IMR-90 (cell line): ENCODE measurements around the gene MRPS24. TPM values are rescaled to one million over a fixed set of nuclear protein-coding genes. Genes with fewer than 3 reads are reported as not detected.

Experiments
- ATAC-seq: fragments of 200-7000 bp; cut with Tn5 transposase; 2 replicates; pipeline ENCODE4 v1.9.1; 2020; ENCODE audit warnings: low read depth, mild to moderate bottlenecking, moderate library complexity
- BruUV-seq: library from RNA; stranded (reverse); fragments of 400-500 nt; replicated peaks from 2 replicates; lab custom pipeline; 2021; lab: Mats Ljungman, UMichigan
- CTCF ChIA-PET: fragments of 300-600 bp; formaldehyde crosslinking; extraction: SDS; loops from one replicate; lab custom pipeline; 2021; ENCODE audit warnings: antibody characterized with exemption; lab: Yijun Ruan, JAX
- POLR2A ChIA-PET: fragments of 300-600 bp; sonication (Branson Sonifier 250); formaldehyde crosslinking; loops from one replicate; lab custom pipeline; 2022; ENCODE audit warnings: antibody characterized with exemption; ENCODE audit not compliant: unreplicated experiment; lab: Charles Lee
- DNase-seq: peaks from one replicate; pipeline ENCODE4 v3.0.0; 2013
- H2AFZ ChIP-seq: replicated peaks from 2 replicates; pipeline ENCODE3; 2013; ENCODE audit warnings: low read length, mild to moderate bottlenecking; ENCODE audit not compliant: poor library complexity
- H2AK5ac ChIP-seq: 2 replicates; pipeline ENCODE4 v1.6.1; 2013; ENCODE audit warnings: low read depth, low read length, inconsistent platforms
- H2AK9ac ChIP-seq: replicated peaks from 2 replicates; pipeline ENCODE3; 2013; ENCODE audit warnings: mild to moderate bottlenecking, low read depth, low read length, moderate library complexity; ENCODE audit not compliant: poor library complexity
- H2BK120ac ChIP-seq: 2 replicates; pipeline ENCODE4 v1.6.1; 2013; ENCODE audit warnings: low read depth, low read length, inconsistent platforms
- H2BK15ac ChIP-seq: 3 replicates; pipeline ENCODE4 v1.6.1; 2013; ENCODE audit warnings: low read depth, low read length, inconsistent platforms
- H2BK20ac ChIP-seq: 2 replicates; pipeline ENCODE4 v1.6.1; 2013; ENCODE audit warnings: low read depth, mild to moderate bottlenecking, inconsistent platforms, low read length, moderate library complexity
- H2BK5ac ChIP-seq: 2 replicates; pipeline ENCODE4 v1.6.1; 2013; ENCODE audit warnings: mild to moderate bottlenecking, low read depth, low read length, inconsistent platforms; ENCODE audit not compliant: poor library complexity, severe bottlenecking
- H3K14ac ChIP-seq: replicated peaks from 2 replicates; pipeline ENCODE4 v1.6.1; 2013; ENCODE audit warnings: low read depth, low read length, inconsistent platforms
- H3K18ac ChIP-seq: 2 replicates; pipeline ENCODE4 v1.6.1; 2013; ENCODE audit warnings: low read depth, low read length, control low read depth
- H3K23ac ChIP-seq: 2 replicates; pipeline ENCODE4 v1.6.1; 2013; ENCODE audit warnings: low read depth, low read length, inconsistent platforms
- H3K27ac ChIP-seq: 2 replicates; pipeline ENCODE4 v1.5.1; 2013; ENCODE audit warnings: mild to moderate bottlenecking, control low read depth, low read length; ENCODE audit not compliant: insufficient read depth
- H3K27me3 ChIP-seq: 2 replicates; pipeline ENCODE4 v1.6.1; 2013; ENCODE audit warnings: low read length; ENCODE audit not compliant: control insufficient read depth, insufficient read depth
- H3K36me3 ChIP-seq: 2 replicates; pipeline ENCODE4 v1.6.1; 2013; ENCODE audit warnings: low read length, mixed read lengths; ENCODE audit not compliant: control insufficient read depth, insufficient read depth
- H3K4ac ChIP-seq: 2 replicates; pipeline ENCODE4 v1.6.1; 2013; ENCODE audit warnings: low read depth, low read length, inconsistent platforms
- H3K4me1 ChIP-seq: 2 replicates; pipeline ENCODE4 v1.6.1; 2013; ENCODE audit warnings: low read length, mixed read lengths; ENCODE audit not compliant: control insufficient read depth, insufficient read depth
- H3K4me2 ChIP-seq: 2 replicates; pipeline ENCODE4 v1.6.1; 2013; ENCODE audit warnings: low read depth, mild to moderate bottlenecking, control low read depth, low read length, moderate library complexity
- H3K4me3 ChIP-seq: 2 replicates; pipeline ENCODE4 v1.5.1; 2013; ENCODE audit warnings: low read depth, mild to moderate bottlenecking, control low read depth, low read length, moderate library complexity; ENCODE audit not compliant: insufficient read depth
- H3K56ac ChIP-seq: 2 replicates; pipeline ENCODE4 v1.6.1; 2013; ENCODE audit warnings: low read length, inconsistent platforms; ENCODE audit not compliant: insufficient read depth; ENCODE audit errors: extremely low read depth
- H3K79me1 ChIP-seq, 2 experiments: 2 replicates each; pipeline ENCODE4 v1.6.1; 2013; ENCODE audit warnings: low read length in 2 of 2, inconsistent platforms in 1 of 2, low read depth in 1 of 2
- H3K9ac ChIP-seq: 2 replicates; pipeline ENCODE4 v1.6.1; 2013; ENCODE audit warnings: low read depth, low read length, control low read depth
- H3K9me1 ChIP-seq: 2 replicates; pipeline ENCODE4 v1.6.1; 2013; ENCODE audit warnings: low read length, inconsistent platforms; ENCODE audit not compliant: insufficient read depth
- H3K9me3 ChIP-seq: 2 replicates; pipeline ENCODE4 v1.6.1; 2013; ENCODE audit warnings: low read length; ENCODE audit not compliant: control insufficient read depth, insufficient read depth
- H4K20me1 ChIP-seq: 2 replicates; pipeline ENCODE4 v1.6.1; 2013; ENCODE audit warnings: low read length, inconsistent platforms; ENCODE audit not compliant: insufficient read depth
- H4K5ac ChIP-seq: 2 replicates; pipeline ENCODE4 v1.6.1; 2013; ENCODE audit warnings: mild to moderate bottlenecking, low read depth, low read length, control low read depth
- H4K8ac ChIP-seq, 2 experiments: 2 replicates each; pipeline ENCODE4 v1.6.1; 2013; ENCODE audit warnings: low read depth in 2 of 2, low read length in 2 of 2, control low read depth in 1 of 2, inconsistent platforms in 1 of 2
- H4K91ac ChIP-seq: 2 replicates; pipeline ENCODE4 v1.6.1; 2013; ENCODE audit warnings: low read depth, low read length, inconsistent platforms; ENCODE audit not compliant: insufficient read depth
- BHLHE40 ChIP-seq: fragments of 150-350 bp; IDR thresholded peaks from 2 replicates; pipeline ENCODE4 v1.6.1; 2016; ENCODE audit warnings: mild to moderate bottlenecking, low read depth, low read length
- CEBPB ChIP-seq: IDR thresholded peaks from 2 replicates; pipeline ENCODE4 v1.6.1; 2012; ENCODE audit warnings: low read depth, low read length, improper control_type of control experiment
- CTCF ChIP-seq: conservative IDR thresholded peaks from 2 replicates; pipeline ENCODE4 v1.5.1; 2012; ENCODE audit warnings: mild to moderate bottlenecking, low read depth, low read length, improper control_type of control experiment
- MAFK ChIP-seq: IDR thresholded peaks from 2 replicates; pipeline ENCODE4 v1.6.1; 2012; ENCODE audit warnings: low read depth, low read length, improper control_type of control experiment
- MAZ ChIP-seq: IDR thresholded peaks from 2 replicates; pipeline ENCODE4 v1.6.1; 2012; ENCODE audit warnings: low read depth, mild to moderate bottlenecking, low read length, improper control_type of control experiment, moderate library complexity, borderline replicate concordance
- MXI1 ChIP-seq: IDR thresholded peaks from 2 replicates; pipeline ENCODE4 v1.6.1; 2012; ENCODE audit warnings: low read depth, mild to moderate bottlenecking, low read length, moderate library complexity, borderline replicate concordance
- POLR2A ChIP-seq: IDR thresholded peaks from 2 replicates; pipeline ENCODE4 v1.6.1; 2012; ENCODE audit warnings: mild to moderate bottlenecking, low read depth, low read length
- RAD21 ChIP-seq: IDR thresholded peaks from 2 replicates; pipeline ENCODE4 v1.6.1; 2012; ENCODE audit warnings: low read length, improper control_type of control experiment
- RCOR1 ChIP-seq: IDR thresholded peaks from 2 replicates; pipeline ENCODE4 v1.6.1; 2012; ENCODE audit warnings: mild to moderate bottlenecking, low read length, improper control_type of control experiment; ENCODE audit not compliant: insufficient replicate concordance
- RFX5 ChIP-seq: IDR thresholded peaks from 2 replicates; pipeline ENCODE4 v1.8.0; 2012; ENCODE audit warnings: low read depth, mild to moderate bottlenecking, low read length, moderate library complexity
- SMC3 ChIP-seq: fragments of 150-350 bp; IDR thresholded peaks from 2 replicates; pipeline ENCODE4 v1.6.1; 2016; ENCODE audit warnings: low read depth, mild to moderate bottlenecking, antibody characterized with exemption, low read length, moderate library complexity
- USF2 ChIP-seq: fragments of 150-350 bp; IDR thresholded peaks from 2 replicates; pipeline ENCODE4 v1.6.1; 2017; ENCODE audit warnings: mild to moderate bottlenecking, antibody characterized with exemption, low read length, low read depth
- WGBS, 2 experiments: methylation state at CpG; one replicate each; pipeline versions ENCODE4 v1.1.5 to v1.1.7; 2013; ENCODE audit warnings: missing lambda C conversion rate in 2 of 2; ENCODE audit not compliant: insufficient read length in 1 of 2; ENCODE audit errors: extremely low coverage in 2 of 2; 5-methylcytosine and 5-hydroxymethylcytosine counted together
- dilution Hi-C: fragments of 300-500 bp; cut with HindIII; formaldehyde crosslinking; loops from one replicate; pipeline ENCODE4 v1.14.3; 2018; ENCODE audit warnings: low sequenced_read_pairs; ENCODE audit not compliant: unreplicated experiment
- in situ Hi-C: fragments of 300-500 bp; cut with MboI; formaldehyde crosslinking; loops from 3 replicates; pipeline ENCODE4 v1.14.3; 2019; ENCODE audit warnings: low sequenced_read_pairs, inconsistent platforms, mixed read lengths
- intact Hi-C: fragments of 100-400 bp; cut with micrococcal nuclease; formaldehyde crosslinking; loops from 2 replicates; pipeline ENCODE4 v1.10.0; 2022
- polyA plus RNA-seq, 3 experiments: library from polyadenylated mRNA; depleted of rRNA; stranded (reverse); fragments of >200 nt; gene quantifications; 2 replicates each; pipeline ENCODE4 v1.2.3, GENCODE V29; 2012; ENCODE audit warnings: low replicate concordance in 1 of 3
- total RNA-seq: library from RNA; depleted of rRNA; stranded (reverse); fragments of >200 nt; gene quantifications from 2 replicates; pipeline ENCODE4 v1.2.3, GENCODE V29; 2012

MRPS24 gene
- total and polyA plus RNA-seq, 2 of the 4 experiments (the other 2 are of a cell fraction), result 151 to 266 TPM

- 100% methylated on average over 1 of the region's 4 CpGs; no CpG with 5 or more reads in 1 of the 2 experiments for WGBS, 2 experiments
- Histone ChIP-seq H3K36me3 (peaks cover 17% of the 10 kb centered on the region), H3K9ac (no peak overlapping the region), H3K56ac (no peak overlapping the region), H4K5ac (no peak overlapping the region), H3K27me3 (no peaks in the 10 kb centered on the region), H3K9me1 (peaks cover 19% of the 10 kb centered on the region), H3K4me2 (no peak overlapping the region), H3K27ac (no peak overlapping the region), H4K8ac (no peak overlapping the region), H3K18ac (no peak overlapping the region), H3K4me1 (peaks cover 6% of the 10 kb centered on the region; the same call in 1 of the 2 replicates), H3K79me1 (peaks cover 31 to 54% of the 10 kb centered on the region in 2 experiments), H3K4ac (no peak overlapping the region), H3K4me3 (no peak overlapping the region), H2AK9ac (no peak overlapping the region), H4K91ac (no peak overlapping the region), H4K20me1 (peaks cover 13% of the 10 kb centered on the region), H2BK15ac (no peak overlapping the region), H2AK5ac (no peak overlapping the region), H3K23ac (no peak overlapping the region), H2BK5ac (no peak overlapping the region), H2BK120ac (no peak overlapping the region), H2AFZ (no peak overlapping the region), H2BK20ac (no peak overlapping the region), H3K9me3 (no peaks in the 10 kb centered on the region), H3K14ac (no peak overlapping the region)
- in situ Hi-C loops (no loop called here), dilution Hi-C loops (no loop called here), intact Hi-C loops (no loop called here)
- ChIA-PET POLR2A (no interaction called here), CTCF (interaction anchor here (0.6 kb wide), 2 partner anchors 8 to 710 kb away, joined by 3 to 8 read pairs; no protein-coding TSS in a partner anchor)
- no peak for TF ChIP-seq RFX5
- TF ChIP-seq CEBPB, result no peak
- TF ChIP-seq CTCF, result no peak
- TF ChIP-seq MAFK, result no peak
- TF ChIP-seq BHLHE40, result no peak
- no peak for TF ChIP-seq RCOR1
- TF ChIP-seq MAZ, result no peak
- no peak for TF ChIP-seq SMC3
- no peak for TF ChIP-seq USF2
- no peak for TF ChIP-seq RAD21
- TF ChIP-seq MXI1, result no peak
- TF ChIP-seq POLR2A, result no peak
- ATAC-seq (no peak), DNase-seq (no peak)
- BruUV-seq, result no TSS peak
Measured at GRCh38 chr7:43884617-43885016, 15.3 kb upstream of the MRPS24 start.
